Endothelial cell of umbilical vein (primary cell): ENCODE measurements around the gene IGSF3. TPM values are rescaled to one million over a fixed set of nuclear protein-coding genes. Genes with fewer than 3 reads are reported as not detected.

Source experiments
- BruUV-seq: library from RNA; stranded (reverse); fragments of 400-500 nt; replicated peaks from 2 replicates; lab custom pipeline; 2021; lab: Mats Ljungman, UMichigan
- CTCF ChIA-PET: fragments of 300-600, 350-600 bp; sonication (Branson Sonifier 250); formaldehyde crosslinking; loops from one replicate; lab custom pipeline; 2021; ENCODE audit warnings: antibody characterized with exemption, inconsistent platforms; lab: Charles Lee
- POLR2A ChIA-PET: fragments of 300-600, 350-600 bp; sonication (Branson Sonifier 250); formaldehyde crosslinking; loops from one replicate; lab custom pipeline; 2021; ENCODE audit warnings: antibody characterized with exemption, inconsistent platforms; lab: Charles Lee
- DNase-seq: peaks from one replicate; pipeline ENCODE4 v3.0.0-alpha.2; 2011; ENCODE audit warnings: low read depth, low spot score
- FAIRE-seq: peaks from 2 replicates; lab custom pipeline; 2011; peaks lifted over from hg19 to GRCh38; lab: Jason Lieb, UNC
- H2AFZ ChIP-seq: 2 replicates; pipeline ENCODE4 v1.6.0; 2012; ENCODE audit warnings: low read depth, low read length, control low read depth, inconsistent platforms
- H3K27ac ChIP-seq: 2 replicates; pipeline ENCODE4 v1.5.1; 2011; ENCODE audit warnings: low read depth, mild to moderate bottlenecking, control low read depth, low read length, moderate library complexity; ENCODE audit not compliant: insufficient read depth
- H3K27me3 ChIP-seq, 2 experiments: 2 replicates each; pipeline versions ENCODE4 v1.6.0 to v1.6.1; 2011; ENCODE audit warnings: low read length in 2 of 2, mixed read lengths in 1 of 2; ENCODE audit not compliant: control insufficient read depth in 2 of 2, insufficient read depth in 2 of 2
- H3K36me3 ChIP-seq, 2 experiments: 2 replicates in 1 of 2; 3 replicates in 1 of 2; pipeline ENCODE4 v1.5.1; 2011; ENCODE audit warnings: low read length in 2 of 2, mild to moderate bottlenecking in 1 of 2, moderate library complexity in 1 of 2; ENCODE audit not compliant: control insufficient read depth in 2 of 2, insufficient read depth in 2 of 2; ENCODE audit errors: extremely low read depth in 1 of 2
- H3K4me1 ChIP-seq: 3 replicates; pipeline ENCODE4 v1.5.1; 2011; ENCODE audit warnings: mild to moderate bottlenecking, low read length; ENCODE audit not compliant: control insufficient read depth, insufficient read depth; ENCODE audit errors: extremely low read depth
- H3K4me2 ChIP-seq: 2 replicates; pipeline ENCODE4 v1.6.1; 2011; ENCODE audit warnings: low read length, control low read depth, mixed read lengths; ENCODE audit not compliant: insufficient read depth
- H3K4me3 ChIP-seq, 3 experiments: fragments of 200-600 bp in 1 of 3; sonication (generic), shearing (Covaris generic) in 1 of 3; replicated peaks in 1 of 3; 2 replicates each; pipeline ENCODE4 v1.5.1; 2011 to 2016; ENCODE audit warnings: control low read depth in 3 of 3, low read length in 3 of 3, mild to moderate bottlenecking in 2 of 3, inconsistent platforms in 1 of 3, low read depth in 1 of 3, moderate library complexity in 1 of 3; ENCODE audit not compliant: insufficient read depth in 1 of 3
- H3K79me2 ChIP-seq: 2 replicates; pipeline ENCODE4 v1.6.0; 2012; ENCODE audit warnings: low read length, inconsistent platforms; ENCODE audit not compliant: control insufficient read depth, insufficient read depth
- H3K9ac ChIP-seq: replicated peaks from 2 replicates; pipeline ENCODE3; 2011; ENCODE audit warnings: low read length, control low read depth; ENCODE audit not compliant: insufficient read depth; ENCODE audit errors: extremely low read depth
- H3K9me1 ChIP-seq: replicated peaks from 3 replicates; pipeline ENCODE4 v1.6.0; 2011; ENCODE audit warnings: mild to moderate bottlenecking, low read length; ENCODE audit not compliant: control insufficient read depth, insufficient read depth; ENCODE audit errors: extremely low read depth
- H3K9me3 ChIP-seq: replicated peaks from 2 replicates; pipeline ENCODE4 v1.5.1; 2012; ENCODE audit warnings: low read length, inconsistent platforms; ENCODE audit not compliant: control insufficient read depth, insufficient read depth
- H4K20me1 ChIP-seq: replicated peaks from 2 replicates; pipeline ENCODE3; 2011; ENCODE audit warnings: mild to moderate bottlenecking, low read length; ENCODE audit not compliant: control insufficient read depth, insufficient read depth; ENCODE audit errors: extremely low read depth
- EZH2 ChIP-seq: IDR thresholded peaks from 2 replicates; pipeline ENCODE4 v1.6.1; 2012; ENCODE audit warnings: borderline replicate concordance, low read depth, mild to moderate bottlenecking, moderate library complexity, low read length, inconsistent platforms; ENCODE audit not compliant: severe bottlenecking
- GATA2 ChIP-seq: IDR thresholded peaks from 2 replicates; pipeline ENCODE4 v1.7.0; 2011; ENCODE audit warnings: low read depth, mild to moderate bottlenecking, moderate library complexity, mixed read lengths, low read length; ENCODE audit not compliant: insufficient read length, insufficient read depth
- JUN ChIP-seq: IDR thresholded peaks from 2 replicates; pipeline ENCODE4 v1.6.1; 2011; ENCODE audit warnings: borderline replicate concordance, low read depth; ENCODE audit not compliant: insufficient read length, insufficient read depth
- MYC ChIP-seq: IDR thresholded peaks from one replicate; pipeline ENCODE4 v1.6.1; 2011; ENCODE audit warnings: mild to moderate bottlenecking, low read depth, low read length
- POLR2AphosphoS5 ChIP-seq: IDR thresholded peaks from 2 replicates; pipeline ENCODE4 v1.6.1; 2012; ENCODE audit warnings: low read depth, mild to moderate bottlenecking, control low read depth, low read length, moderate library complexity; ENCODE audit not compliant: insufficient read depth
- dilution Hi-C: fragments of 300-500 bp; cut with MboI; formaldehyde crosslinking; loops from one replicate; pipeline ENCODE4 v1.15.0; 2019; ENCODE audit warnings: low sequenced_read_pairs; ENCODE audit not compliant: extremely low pct_ligation_motif_present
- intact Hi-C: fragments of 100-400 bp; cut with micrococcal nuclease; formaldehyde crosslinking; loops from one replicate; pipeline ENCODE4 v1.10.0; 2022
- polyA plus RNA-seq, 4 experiments: library from polyadenylated mRNA; depleted of rRNA in 3 of 4; stranded (reverse) in 3 of 4; unstranded in 1 of 4; fragments of >200 nt; gene quantifications; 2 replicates each; pipeline versions ENCODE4 v1.2.1 to v1.2.3, GENCODE V29; 2011 to 2012; ENCODE audit warnings: missing spikeins in 1 of 4
- total RNA-seq: library from RNA; stranded (reverse); gene quantifications from 2 replicates; pipeline ENCODE4 v1.2.3, GENCODE V29; 2021
- TF ChIP-seq, protein P1 (sequence below), 2 donors: IDR thresholded peaks; 1 replicate in 1 of 2; 2 replicates in 1 of 2; pipeline ENCODE4 v1.5.1; 2011; ENCODE audit warnings: low read length in 2 of 2, mild to moderate bottlenecking in 2 of 2, moderate library complexity in 2 of 2, control low read depth in 1 of 2, inconsistent platforms in 1 of 2, low read depth in 1 of 2; ENCODE audit not compliant: insufficient read depth in 1 of 2; ENCODE audit errors: extremely low read depth in 1 of 2
- TF ChIP-seq, protein P2 (sequence below): IDR thresholded peaks from 2 replicates; pipeline ENCODE4 v1.6.1; 2011; ENCODE audit not compliant: insufficient read depth, insufficient read length

Gene IGSF3
- total and polyA plus RNA-seq, 2 donors (not counting 3 experiments of a cell fraction or from before 2014, with no cell fraction given) = 0.63 to 2.2 TPM

DNA sequence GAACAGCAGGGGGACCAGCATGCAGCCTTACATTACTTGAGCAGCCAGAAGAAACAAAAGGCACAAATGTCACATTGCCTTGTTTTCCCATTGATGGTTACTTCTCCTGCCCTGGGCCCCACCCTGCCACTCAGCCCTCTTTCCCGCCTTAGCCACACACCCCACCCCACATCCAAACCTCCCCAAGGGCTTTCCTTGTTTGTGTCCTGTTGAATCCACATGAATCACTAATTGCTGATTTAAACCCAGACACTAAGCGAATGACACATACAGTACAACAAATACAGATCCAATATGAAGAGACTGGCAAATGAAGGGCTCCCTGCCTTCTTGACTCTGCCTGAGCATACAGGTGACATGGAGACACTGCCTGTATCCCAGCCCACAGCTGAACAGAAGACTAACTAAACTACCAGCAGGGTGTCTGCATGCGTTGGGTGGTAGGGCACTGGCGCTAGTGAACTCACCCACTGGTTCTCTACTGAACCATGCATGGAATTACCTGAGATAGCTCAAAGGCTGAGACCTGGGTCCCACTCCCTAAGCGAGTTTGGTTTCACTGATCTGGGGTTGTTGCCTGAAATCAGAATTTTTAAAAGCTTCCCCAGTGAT lies 3.1 kb downstream of the IGSF3 start:
- intact Hi-C loops = loop anchor here (10.0 kb wide), 1 partner anchor 50 kb away; no protein-coding TSS in a partner anchor
- dilution Hi-C loops = no loop called here
- Histone ChIP-seq H3K27ac (no peak overlapping the region), H4K20me1 (no peaks in the 10 kb centered on the region), H3K79me2 (no peaks in the 10 kb centered on the region), H3K27me3 (peaks cover 28 to 30% of the 10 kb centered on the region in 2 experiments), H3K4me1 (peaks cover 2% of the 10 kb centered on the region), H3K9ac (no peak overlapping the region), H3K4me3 (no peak overlapping the region), H3K9me1 (no peaks in the 10 kb centered on the region), H3K9me3 (no peaks in the 10 kb centered on the region), H3K4me2 (no peak overlapping the region), H2AFZ (no peak overlapping the region), H3K36me3 (no peaks in the 10 kb centered on the region)
- no peak for FAIRE-seq
- CTCF ChIA-PET = interaction anchor here (0.5 kb wide), 1 partner anchor 392 kb away, joined by 4 read pairs; no protein-coding TSS in a partner anchor
- no TSS peak for BruUV-seq
- POLR2A ChIA-PET = no interaction called here
- TF ChIP-seq MYC (no peak), GATA2 (no peak), EZH2 (no peak), JUN (no peak), POLR2AphosphoS5 (no peak)
- TF ChIP-seq, protein P1, sequence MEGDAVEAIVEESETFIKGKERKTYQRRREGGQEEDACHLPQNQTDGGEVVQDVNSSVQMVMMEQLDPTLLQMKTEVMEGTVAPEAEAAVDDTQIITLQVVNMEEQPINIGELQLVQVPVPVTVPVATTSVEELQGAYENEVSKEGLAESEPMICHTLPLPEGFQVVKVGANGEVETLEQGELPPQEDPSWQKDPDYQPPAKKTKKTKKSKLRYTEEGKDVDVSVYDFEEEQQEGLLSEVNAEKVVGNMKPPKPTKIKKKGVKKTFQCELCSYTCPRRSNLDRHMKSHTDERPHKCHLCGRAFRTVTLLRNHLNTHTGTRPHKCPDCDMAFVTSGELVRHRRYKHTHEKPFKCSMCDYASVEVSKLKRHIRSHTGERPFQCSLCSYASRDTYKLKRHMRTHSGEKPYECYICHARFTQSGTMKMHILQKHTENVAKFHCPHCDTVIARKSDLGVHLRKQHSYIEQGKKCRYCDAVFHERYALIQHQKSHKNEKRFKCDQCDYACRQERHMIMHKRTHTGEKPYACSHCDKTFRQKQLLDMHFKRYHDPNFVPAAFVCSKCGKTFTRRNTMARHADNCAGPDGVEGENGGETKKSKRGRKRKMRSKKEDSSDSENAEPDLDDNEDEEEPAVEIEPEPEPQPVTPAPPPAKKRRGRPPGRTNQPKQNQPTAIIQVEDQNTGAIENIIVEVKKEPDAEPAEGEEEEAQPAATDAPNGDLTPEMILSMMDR (IDR thresholded peaks at IDR 0.05; ENCODE audit: extremely low read depth in 1 of 2, insufficient read depth in 1 of 2, low read depth in 1 of 2, low read length in 2 of 2) = no peak
- TF ChIP-seq, protein P2, sequence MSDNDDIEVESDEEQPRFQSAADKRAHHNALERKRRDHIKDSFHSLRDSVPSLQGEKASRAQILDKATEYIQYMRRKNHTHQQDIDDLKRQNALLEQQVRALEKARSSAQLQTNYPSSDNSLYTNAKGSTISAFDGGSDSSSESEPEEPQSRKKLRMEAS = no peak
- no peak for DNase-seq
